ENCODE results near the gene LIME1. TPM values are rescaled to one million over a fixed set of nuclear protein-coding genes. Genes with fewer than 3 reads are reported as not detected.
A peak's percentile ranks its signal among the peaks of the same experiment; 100 is the strongest.
"Not testable (repeated sequence)": the region's sequence is repeated elsewhere in the genome, so short reads cannot be mapped to it uniquely, and the experiment has no call there.

LIME1 gene
- polyA plus RNA-seq, 3 donors, result 0.39 to 8.8 (median 0.62) TPM

DNA sequence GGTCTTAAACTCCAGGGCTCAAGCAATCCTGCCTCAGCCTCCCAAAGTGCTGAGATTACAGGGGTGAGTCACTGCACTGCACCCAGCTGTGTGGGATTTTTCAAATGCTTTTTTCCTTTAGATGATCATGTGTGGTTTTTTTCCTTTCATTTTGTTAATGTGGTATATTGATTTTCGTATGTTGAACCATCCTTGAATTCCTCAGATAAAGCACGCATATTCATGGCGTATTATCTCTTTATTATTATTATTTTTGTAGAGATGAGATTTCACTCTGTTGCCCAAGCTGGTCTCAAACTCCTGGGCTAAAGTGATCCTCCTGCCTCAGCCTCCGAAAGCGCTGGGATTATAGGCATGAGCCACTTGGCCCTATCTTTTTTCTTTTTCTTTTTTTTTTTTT lies 21.6 kb upstream of the LIME1 start:
- no peak overlapping the region for H3K27ac Mint-ChIP-seq
- Histone ChIP-seq H3K4me3 (replicated peaks in 1 of 3; ENCODE audit: low read depth in 2 of 3, low read length in 3 of 3) (no peak overlapping the region), H3K9ac (ENCODE audit: insufficient read depth, low read length, poor library complexity, severe bottlenecking) (no peak overlapping the region), H2AFZ (ENCODE audit: insufficient read depth, low read depth, low read length, poor library complexity, severe bottlenecking) (no peak overlapping the region), H4K20me1 (ENCODE audit: insufficient read depth, low read length) (peaks cover 82% of the 10 kb centered on the region), H3K27ac (ENCODE audit: low read depth in 1 of 2, low read length in 2 of 2) (no peak overlapping the region), H3K4me2 (replicated peaks; ENCODE audit: extremely low read depth, low read length, poor library complexity, severe bottlenecking) (no peak overlapping the region), H3K9me3 (replicated peaks in 1 of 2; ENCODE audit: control insufficient read depth in 1 of 2, insufficient read depth in 1 of 2, low read length in 2 of 2) (peaks cover 14 to 25% of the 10 kb centered on the region in 2 donors), H3K36me3 (replicated peaks in 1 of 2; ENCODE audit: control insufficient read depth in 1 of 2, insufficient read depth in 2 of 2, low read length in 2 of 2) (peaks cover 38 to 83% of the 10 kb centered on the region in 2 donors), H3K79me2 (ENCODE audit: insufficient read depth, low read length) (peaks cover 95% of the 10 kb centered on the region), H3K4me1 (ENCODE audit: control insufficient read depth in 1 of 2, insufficient read depth in 2 of 2, low read length in 2 of 2) (no peaks in the 10 kb centered on the region), H3K27me3 (ENCODE audit: control insufficient read depth in 2 of 2, insufficient read depth in 2 of 2, low read length in 2 of 2) (no peaks in the 10 kb centered on the region)
- peaks cover 64 to 95% of the 10 kb centered on the region in 2 donors for H3K36me3 Mint-ChIP-seq
- 100% methylated on average over 2 of the region's 5 CpGs for WGBS (ENCODE audit: insufficient coverage)
- H3K9me3 Mint-ChIP-seq, result peaks cover 11 to 35% (median 26%) of the 10 kb centered on the region in 7 donors
- no peak overlapping the region for H3K4me3 Mint-ChIP-seq
- peaks cover 12% of the 10 kb centered on the region for H3K4me1 Mint-ChIP-seq
- intact Hi-C loops (cut with micrococcal nuclease), result no loop called here
- peaks cover 0 to 2% (median 1%) of the 10 kb centered on the region in 3 donors for H3K27me3 Mint-ChIP-seq (ENCODE audit: low read depth in 3 of 3)
- DNase-seq, result no peak
- TF ChIP-seq, protein P1, sequence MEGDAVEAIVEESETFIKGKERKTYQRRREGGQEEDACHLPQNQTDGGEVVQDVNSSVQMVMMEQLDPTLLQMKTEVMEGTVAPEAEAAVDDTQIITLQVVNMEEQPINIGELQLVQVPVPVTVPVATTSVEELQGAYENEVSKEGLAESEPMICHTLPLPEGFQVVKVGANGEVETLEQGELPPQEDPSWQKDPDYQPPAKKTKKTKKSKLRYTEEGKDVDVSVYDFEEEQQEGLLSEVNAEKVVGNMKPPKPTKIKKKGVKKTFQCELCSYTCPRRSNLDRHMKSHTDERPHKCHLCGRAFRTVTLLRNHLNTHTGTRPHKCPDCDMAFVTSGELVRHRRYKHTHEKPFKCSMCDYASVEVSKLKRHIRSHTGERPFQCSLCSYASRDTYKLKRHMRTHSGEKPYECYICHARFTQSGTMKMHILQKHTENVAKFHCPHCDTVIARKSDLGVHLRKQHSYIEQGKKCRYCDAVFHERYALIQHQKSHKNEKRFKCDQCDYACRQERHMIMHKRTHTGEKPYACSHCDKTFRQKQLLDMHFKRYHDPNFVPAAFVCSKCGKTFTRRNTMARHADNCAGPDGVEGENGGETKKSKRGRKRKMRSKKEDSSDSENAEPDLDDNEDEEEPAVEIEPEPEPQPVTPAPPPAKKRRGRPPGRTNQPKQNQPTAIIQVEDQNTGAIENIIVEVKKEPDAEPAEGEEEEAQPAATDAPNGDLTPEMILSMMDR (IDR thresholded peaks at IDR 0.05), result no peak

- Mint-ChIP-seq H3K27me3 (ENCODE audit: low read depth in 3 of 3) (peaks cover 0 to 1% (median 0%) of the 10 kb centered on the region in 3 donors), H3K9me3 (peaks cover 14 to 32% (median 29%) of the 10 kb centered on the region in 7 donors), H3K27ac (peak overlapping the region in 1 of 7 donors; percentile 3), H3K4me1 (no peaks in the 10 kb centered on the region), H3K4me3 (no peak overlapping the region), H3K36me3 (peaks cover 63 to 94% of the 10 kb centered on the region in 2 donors)
- intact Hi-C loops (cut with micrococcal nuclease), result no loop called here
- Histone ChIP-seq H3K36me3 (replicated peaks in 1 of 2; ENCODE audit: control insufficient read depth in 1 of 2, insufficient read depth in 2 of 2, low read length in 2 of 2) (peaks cover 36 to 89% of the 10 kb centered on the region in 2 donors), H4K20me1 (ENCODE audit: insufficient read depth, low read length) (peaks cover 78% of the 10 kb centered on the region), H2AFZ (ENCODE audit: insufficient read depth, low read depth, low read length, poor library complexity, severe bottlenecking) (no peak overlapping the region), H3K27me3 (ENCODE audit: control insufficient read depth in 2 of 2, insufficient read depth in 2 of 2, low read length in 2 of 2) (no peaks in the 10 kb centered on the region), H3K9me3 (replicated peaks in 1 of 2; ENCODE audit: control insufficient read depth in 1 of 2, insufficient read depth in 1 of 2, low read length in 2 of 2) (peaks cover 14 to 24% of the 10 kb centered on the region in 2 donors), H3K79me2 (ENCODE audit: insufficient read depth, low read length) (peaks cover 73% of the 10 kb centered on the region), H3K4me3 (replicated peaks in 1 of 3; ENCODE audit: low read depth in 2 of 3, low read length in 3 of 3) (no peak overlapping the region), H3K4me2 (replicated peaks; ENCODE audit: extremely low read depth, low read length, poor library complexity, severe bottlenecking) (no peak overlapping the region), H3K27ac (ENCODE audit: low read depth in 1 of 2, low read length in 2 of 2) (no peak overlapping the region), H3K9ac (ENCODE audit: insufficient read depth, low read length, poor library complexity, severe bottlenecking) (no peak overlapping the region), H3K4me1 (ENCODE audit: control insufficient read depth in 1 of 2, insufficient read depth in 2 of 2, low read length in 2 of 2) (no peaks in the 10 kb centered on the region)
- TF ChIP-seq, protein P1 (IDR thresholded peaks at IDR 0.05), result no peak
- WGBS (ENCODE audit: insufficient coverage), result 93% methylated on average over 2 of the region's 2 CpGs
- no peak for DNase-seq
Measured at GRCh38 chr20:63718996-63719395, 17.5 kb upstream of the LIME1 start.

- intact Hi-C loops (cut with micrococcal nuclease); H3K27ac ChIP-seq (ENCODE audit: low read depth in 1 of 2, low read length in 2 of 2); H3K4me3 Mint-ChIP-seq; H3K4me1 ChIP-seq (ENCODE audit: control insufficient read depth in 1 of 2, insufficient read depth in 2 of 2, low read length in 2 of 2); H2AFZ ChIP-seq (ENCODE audit: insufficient read depth, low read depth, low read length, poor library complexity, severe bottlenecking); H3K4me2 ChIP-seq (replicated peaks; ENCODE audit: extremely low read depth, low read length, poor library complexity, severe bottlenecking); H3K4me3 ChIP-seq (replicated peaks in 1 of 3; ENCODE audit: low read depth in 2 of 3, low read length in 3 of 3); DNase-seq; H3K27ac Mint-ChIP-seq; H3K27me3 ChIP-seq (ENCODE audit: control insufficient read depth in 2 of 2, insufficient read depth in 2 of 2, low read length in 2 of 2); H3K9ac ChIP-seq (ENCODE audit: insufficient read depth, low read length, poor library complexity, severe bottlenecking); H3K27me3 Mint-ChIP-seq (ENCODE audit: low read depth in 3 of 3): not testable (repeated sequence)
- peaks cover 17 to 23% of the 10 kb centered on the region in 2 donors for H3K9me3 ChIP-seq (replicated peaks in 1 of 2; ENCODE audit: control insufficient read depth in 1 of 2, insufficient read depth in 1 of 2, low read length in 2 of 2)
- H4K20me1 ChIP-seq (ENCODE audit: insufficient read depth, low read length), result peaks cover 68% of the 10 kb centered on the region
- Mint-ChIP-seq H3K4me1 (peaks cover 10% of the 10 kb centered on the region), H3K36me3 (peaks cover 55 to 90% of the 10 kb centered on the region in 2 donors), H3K9me3 (peaks cover 19 to 31% (median 25%) of the 10 kb centered on the region in 7 donors)
- 97% methylated on average over 2 of the region's 2 CpGs for WGBS (ENCODE audit: insufficient coverage)
- H3K79me2 ChIP-seq (ENCODE audit: insufficient read depth, low read length), result peaks cover 54% of the 10 kb centered on the region
- peaks cover 38 to 81% of the 10 kb centered on the region in 2 donors for H3K36me3 ChIP-seq (replicated peaks in 1 of 2; ENCODE audit: control insufficient read depth in 1 of 2, insufficient read depth in 2 of 2, low read length in 2 of 2)
Measured at GRCh38 chr20:63722967-63723622, 13.4 kb upstream of the LIME1 start.
